Retina (tissue), 1 donor: ENCODE measurements around the gene CAMTA2.

Source experiments
- DNase-seq: peaks from one replicate; pipeline ENCODE4 v3.0.0-alpha.2; 2016

Gene CAMTA2

DNA sequence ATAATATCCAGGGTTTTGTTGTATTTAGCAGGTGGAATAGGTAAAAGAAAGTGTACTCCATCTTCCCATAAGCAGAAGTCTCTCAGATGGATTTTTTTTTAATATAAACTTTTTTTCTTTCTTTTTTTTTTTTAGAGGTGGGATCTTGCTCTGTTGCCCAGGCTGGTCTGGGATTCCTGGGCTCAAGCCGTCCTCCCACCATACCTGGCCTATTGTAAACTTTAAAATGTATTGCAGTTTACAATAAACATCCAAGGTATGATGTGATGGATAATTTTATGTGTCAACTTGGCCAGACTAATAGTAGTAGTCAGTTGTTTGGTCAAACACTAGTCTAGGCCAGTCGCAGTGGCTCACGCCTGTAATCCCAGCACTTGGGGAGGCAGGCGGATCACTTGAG lies 66.2 kb downstream of the CAMTA2 start:
- no peak for DNase-seq

DNA sequence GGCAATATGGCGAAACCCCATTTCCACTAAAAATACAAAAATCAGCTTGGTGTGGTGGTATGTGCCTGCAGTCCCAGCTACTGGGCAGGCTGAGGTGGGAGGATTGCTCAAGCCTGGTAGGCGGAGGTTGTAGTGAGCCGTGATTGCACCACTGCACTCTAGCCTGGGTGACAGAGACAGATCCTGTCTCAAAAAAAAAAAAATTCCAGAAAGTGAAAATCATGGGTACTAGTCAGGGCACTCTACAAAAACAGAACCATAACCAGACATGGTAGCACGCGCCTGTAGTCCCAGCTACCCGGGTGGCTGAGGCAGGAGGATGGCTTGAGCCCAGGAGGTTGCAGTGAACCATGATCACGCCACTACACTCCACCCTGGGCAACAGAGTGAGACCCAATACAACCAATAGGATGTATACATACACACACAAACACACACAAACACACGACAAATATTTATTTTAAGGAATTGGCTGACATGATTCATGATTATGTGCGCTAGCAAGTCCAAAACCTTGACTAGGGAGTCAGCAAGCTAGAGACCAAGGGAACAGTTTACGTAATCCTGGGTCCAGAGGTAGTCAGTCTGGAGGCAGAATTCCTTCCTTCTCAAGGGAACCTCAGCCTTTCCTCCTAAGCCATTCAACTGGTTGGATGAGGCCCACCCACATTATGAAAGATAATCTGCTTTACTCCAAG lies 67.0 kb downstream of the CAMTA2 start:
- no peak for DNase-seq

DNA sequence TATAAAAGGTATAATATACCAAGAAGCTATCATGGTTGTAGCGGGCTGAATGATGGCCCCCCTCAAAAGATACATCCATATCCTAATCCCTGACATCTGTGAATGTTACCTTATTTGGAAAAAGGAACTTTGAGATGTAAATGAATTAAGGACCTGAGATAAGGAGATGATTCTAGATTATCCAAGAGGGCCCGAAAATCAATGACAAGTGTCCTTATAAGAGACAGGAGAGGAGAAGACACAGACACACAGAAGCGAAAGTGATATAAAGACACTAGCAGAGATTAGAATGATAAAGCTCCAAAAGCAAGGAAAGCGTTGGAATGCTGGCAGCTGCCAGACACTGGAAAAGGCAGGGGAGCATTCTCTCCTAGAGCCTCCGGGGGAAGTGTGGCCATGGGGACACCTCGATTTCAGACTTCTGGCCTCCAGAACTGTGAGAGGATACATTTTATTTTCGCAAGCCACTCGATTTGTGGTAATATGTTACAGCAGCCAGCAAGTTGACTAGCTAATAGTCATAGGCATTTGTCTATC lies 67.9 kb downstream of the CAMTA2 start:
- DNase-seq: no peak
